Measurements from ENCODE around the gene DCPS. TPM values are rescaled to one million over a fixed set of nuclear protein-coding genes. Genes with fewer than 3 reads are reported as not detected.
A peak's percentile ranks its signal among the peaks of the same experiment; 100 is the strongest.

The DCPS gene
- total RNA-seq, 1 experiment from 2014 or later = 25.6 TPM

GRCh38 chr11:126282736-126283591 lies 20.9 kb upstream of the DCPS start, which contains the start of gene TIRAP (continued):
- TF ChIP-seq MAX (IDR thresholded peaks at IDR 0.05) (0 out of 2 replicates have a peak, but pooled peaks have one; percentile 15), ZFX (IDR thresholded peaks at IDR 0.05) (peak; percentile 98), EGR1 (IDR thresholded peaks at IDR 0.05; ENCODE audit: low read depth) (0 out of 2 replicates have a peak, but pooled peaks have one; percentile 28), ATF3 (IDR thresholded peaks at IDR 0.05) (no peak)

- intact Hi-C loops (cut with micrococcal nuclease) = no loop called here
- H3K79me2 ChIP-seq (ENCODE audit: insufficient read depth, low read length) = peaks cover 11% of the 10 kb centered on the region; the same call in 1 of the 2 replicates
Measured at GRCh38 chr11:126284829-126285228, 19.0 kb upstream of the DCPS start.

More at GRCh38 chr11:126284829-126285228, 19.0 kb upstream of the DCPS start:
- ATAC-seq (no peak), DNase-seq (ENCODE audit: low read depth, low spot score) (no peak)
- CTCF ChIA-PET = no interaction called here
- TF ChIP-seq REST (IDR thresholded peaks at IDR 0.05; ENCODE audit: low read depth) = no peak
- no peak for TF ChIP-seq RAD21 (IDR thresholded peaks at IDR 0.05; ENCODE audit: low read depth)
- TF ChIP-seq FOSL1 (IDR thresholded peaks at IDR 0.05; ENCODE audit: low read depth) = peak; percentile 43
- TF ChIP-seq CEBPB (IDR thresholded peaks at IDR 0.05; ENCODE audit: low read depth) = no peak
- no peak for TF ChIP-seq POLR2AphosphoS5 (IDR thresholded peaks at IDR 0.05; ENCODE audit: low read depth, low read length)
- no peak for TF ChIP-seq ZNF274 (IDR thresholded peaks at IDR 0.05; ENCODE audit: low read depth, low read length)
- no peak for TF ChIP-seq EGR1 (IDR thresholded peaks at IDR 0.05; ENCODE audit: low read depth)
- peak; percentile 57 for TF ChIP-seq TCF7L2 (IDR thresholded peaks at IDR 0.05; ENCODE audit: borderline replicate concordance, extremely low read depth, insufficient read depth, insufficient read length)
- no peak for TF ChIP-seq JUND (IDR thresholded peaks at IDR 0.05)
- TF ChIP-seq EZH2phosphoT487 (IDR thresholded peaks at IDR 0.05; ENCODE audit: borderline replicate concordance) = no peak
- TF ChIP-seq CBX3 (IDR thresholded peaks at IDR 0.05; ENCODE audit: low read depth) = no peak
- no peak overlapping the region for H3K4me3 ChIP-seq (replicated peaks in 1 of 2; ENCODE audit: low read depth in 1 of 2, low read length in 2 of 2)
- RAD21 ChIA-PET (ENCODE audit: low non-redundant PET in 1 of 2, low total read pairs in 2 of 2, uncharacterized antibody in 2 of 2, unreplicated experiment in 2 of 2) = no interaction called here
- no peaks in the 10 kb centered on the region for H3K27me3 ChIP-seq (ENCODE audit: insufficient read depth, low read length)
- H2AFZ ChIP-seq (ENCODE audit: low read depth, low read length, poor library complexity, severe bottlenecking) = no peak overlapping the region
- no TSS peak for BruUV-seq (replicated peaks)
- H4K20me1 ChIP-seq (ENCODE audit: insufficient read depth) = no peaks in the 10 kb centered on the region
- H3K27ac ChIP-seq (ENCODE audit: low read depth, low read length) = no peak overlapping the region
- H3K36me3 ChIP-seq (ENCODE audit: control insufficient read depth in 1 of 2, insufficient read depth in 2 of 2, low read length in 2 of 2) = no peaks in the 10 kb centered on the region
- POLR2A ChIA-PET = no interaction called here
- H3K4me2 ChIP-seq (ENCODE audit: low read length) = peak overlapping the region; percentile 79
- H3K9me2 ChIP-seq (ENCODE audit: insufficient read depth) = no peaks in the 10 kb centered on the region
- H3K9ac ChIP-seq (ENCODE audit: low read length) = no peak overlapping the region
- peaks cover 11 to 26% of the 10 kb centered on the region in 2 experiments; a peak in 3 of 4 replicates for H3K4me1 ChIP-seq (ENCODE audit: control insufficient read depth in 1 of 2, insufficient read depth in 2 of 2, low read length in 2 of 2)
- H3K9me3 ChIP-seq (ENCODE audit: control insufficient read depth in 1 of 2, insufficient read depth in 1 of 2, low read depth in 1 of 2, low read length in 2 of 2) = no peaks in the 10 kb centered on the region
